GM19463 (cell line): ENCODE measurements around the gene YIF1A.
"Not testable (repeated sequence)": the region's sequence is repeated elsewhere in the genome, so short reads cannot be mapped to it uniquely, and the experiment has no call there.

Experiments used
- ATAC-seq: cut with Tn5 transposase; IDR thresholded peaks from one replicate; pipeline ENCODE4 v1.9.1; 2021; ENCODE audit warnings: mild to moderate bottlenecking, moderate library complexity; ENCODE audit not compliant: unreplicated experiment

Gene YIF1A

DNA sequence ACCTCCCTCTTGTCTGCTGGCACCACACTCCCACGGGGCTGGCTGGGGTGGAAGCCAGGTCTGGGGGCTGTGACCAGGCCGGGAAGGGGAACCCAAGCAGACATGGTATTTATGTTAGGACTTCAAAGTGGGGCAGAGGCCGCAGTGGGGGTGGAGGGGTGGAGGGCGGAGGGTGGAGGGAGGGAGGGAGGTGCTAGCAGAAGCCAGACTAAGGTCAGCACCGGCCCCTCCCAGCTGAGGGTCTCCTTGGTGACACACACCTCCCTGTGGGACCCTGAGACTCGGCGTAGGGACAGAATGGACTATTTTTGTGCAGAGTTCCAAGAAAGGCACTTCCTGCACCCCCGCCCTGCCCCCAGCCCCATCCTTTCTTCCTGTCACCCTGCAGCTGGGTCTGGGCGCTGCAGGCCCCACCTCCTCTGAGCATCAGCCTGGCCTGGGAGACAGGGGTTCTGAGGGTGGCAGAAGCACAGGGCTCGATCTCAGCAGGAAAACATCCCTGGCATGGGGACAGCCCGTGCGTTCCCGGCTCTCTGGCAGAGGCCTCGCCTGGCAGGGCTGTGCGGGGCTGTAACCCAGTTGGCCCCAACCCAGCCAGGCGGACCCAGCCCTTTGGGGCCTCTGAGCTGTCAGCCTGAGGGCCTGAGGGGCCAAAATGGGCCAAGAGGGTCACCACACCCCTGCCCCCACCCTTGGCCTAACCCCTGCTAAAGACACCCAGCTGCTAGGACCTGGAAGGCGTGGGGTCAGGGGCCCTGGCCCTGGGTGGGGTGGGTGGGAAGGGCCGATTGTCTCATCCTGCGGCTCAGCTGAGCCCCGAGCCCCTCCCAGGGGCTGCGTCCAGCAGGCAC is 37.5 kb upstream of the YIF1A start:
- no peak for ATAC-seq

DNA sequence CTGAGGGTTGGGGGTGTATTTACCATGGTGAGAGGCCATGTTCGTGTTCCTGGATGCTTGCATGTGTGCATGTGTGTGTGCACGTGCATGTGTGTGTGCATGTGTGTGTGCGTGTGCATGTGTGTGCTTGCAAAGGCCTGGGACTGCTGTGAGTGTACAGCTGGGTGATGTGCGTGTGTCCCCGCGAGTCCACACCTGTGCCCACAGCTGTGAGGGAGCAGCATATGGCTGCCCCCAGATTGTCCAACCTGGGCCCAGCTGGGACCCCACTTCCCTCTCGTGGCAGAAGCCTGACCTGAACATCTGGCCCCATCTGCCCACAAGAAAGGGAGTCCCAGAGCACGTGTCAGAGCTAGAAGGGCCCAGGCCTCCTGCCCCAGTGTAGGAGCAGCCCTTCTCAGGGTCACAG is 36.3 kb upstream of the YIF1A start:
- no peak for ATAC-seq

DNA sequence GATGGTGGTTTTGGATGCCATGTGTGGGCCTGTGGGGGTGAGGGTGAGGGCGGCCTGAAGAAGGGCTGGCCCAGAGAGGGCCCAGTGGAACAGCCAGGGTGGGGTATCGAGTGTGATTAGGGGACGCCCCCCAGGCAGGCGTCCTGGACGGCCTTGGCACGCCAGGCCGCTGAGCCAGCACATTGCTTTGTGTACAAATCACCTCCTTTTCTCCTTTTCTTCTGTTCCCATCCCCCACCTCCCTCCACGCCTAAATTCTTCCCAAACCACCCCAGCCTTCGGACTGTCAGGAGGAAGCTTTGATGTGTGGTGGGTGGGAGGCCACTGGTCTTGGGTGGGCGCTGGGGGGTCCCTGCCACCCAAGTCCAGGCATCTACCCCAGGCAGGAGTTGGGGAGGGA is 35.7 kb upstream of the YIF1A start:
- no peak for ATAC-seq

DNA sequence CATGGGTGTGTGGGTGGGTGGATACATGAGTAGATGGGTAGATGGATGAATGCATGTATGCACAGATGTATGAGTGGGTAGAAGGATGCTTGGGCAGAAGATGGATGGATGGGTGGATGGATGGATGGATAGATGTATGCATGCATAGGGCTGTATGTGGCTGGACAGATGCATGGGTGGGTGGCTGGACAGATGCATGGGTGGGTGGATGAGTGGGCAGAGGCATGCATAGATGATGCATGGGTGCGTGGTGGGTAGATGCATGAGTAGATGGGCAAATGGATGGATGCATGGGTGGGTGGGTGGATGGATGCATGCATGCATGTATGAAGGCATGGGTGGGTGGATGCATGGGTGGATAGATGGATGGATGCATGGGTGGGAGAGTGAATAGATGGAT is 34.7 kb upstream of the YIF1A start:
- ATAC-seq: no peak

DNA sequence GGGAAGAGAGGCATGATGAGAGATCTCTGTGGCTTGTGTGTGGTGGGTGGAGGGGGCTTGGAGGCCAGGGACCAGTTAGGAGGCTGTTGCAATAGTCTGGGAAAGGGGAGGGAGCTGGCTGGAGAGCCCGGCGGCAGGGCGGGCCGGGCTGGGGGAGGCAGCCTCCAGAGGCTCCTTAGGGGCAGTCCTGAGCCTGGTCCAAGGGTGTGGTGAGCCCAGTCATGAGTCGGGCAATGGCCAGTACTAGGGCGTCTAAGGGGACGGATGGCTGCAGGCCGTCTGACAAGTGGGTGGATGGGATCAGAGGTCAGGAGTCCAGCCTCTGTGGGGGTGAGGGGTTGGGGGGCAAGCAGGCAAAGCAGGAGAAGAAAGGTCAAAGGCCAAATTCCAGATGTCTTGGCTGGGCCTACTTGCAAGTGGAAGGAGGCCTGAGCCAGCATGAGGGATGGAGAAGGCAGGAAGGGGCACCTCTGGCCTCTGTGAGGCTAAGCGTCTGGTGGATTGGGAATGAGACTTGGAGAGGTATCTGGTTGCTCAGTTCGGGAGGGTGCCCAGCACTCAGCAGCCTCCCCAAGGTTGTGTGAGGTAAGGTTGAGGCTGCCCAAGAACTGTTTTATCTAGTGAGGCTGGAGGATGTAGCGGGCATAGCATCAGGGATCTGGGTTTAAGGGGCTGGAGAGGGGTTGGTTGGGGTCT is 33.9 kb upstream of the YIF1A start:
- no peak for ATAC-seq

DNA sequence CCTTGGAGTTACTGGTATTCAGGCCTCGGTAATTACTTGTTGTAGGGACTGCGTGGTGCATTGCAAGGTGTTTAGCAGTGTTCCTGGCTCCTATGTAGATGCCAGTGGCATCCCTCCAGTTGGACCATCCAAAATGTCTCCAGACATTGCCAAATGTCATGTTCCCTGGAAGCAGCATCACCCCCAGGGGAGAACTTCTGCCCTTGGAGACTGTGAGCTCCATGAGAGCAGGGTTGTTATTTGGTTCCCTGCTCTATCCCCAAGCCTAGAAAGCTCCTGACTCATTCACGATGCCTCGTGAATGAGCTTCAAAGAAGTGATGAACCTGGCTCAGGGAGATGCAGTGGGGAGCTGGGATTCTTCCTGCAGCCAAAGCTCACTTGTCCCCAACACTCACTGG is 32.7 kb upstream of the YIF1A start:
- ATAC-seq: no peak

DNA sequence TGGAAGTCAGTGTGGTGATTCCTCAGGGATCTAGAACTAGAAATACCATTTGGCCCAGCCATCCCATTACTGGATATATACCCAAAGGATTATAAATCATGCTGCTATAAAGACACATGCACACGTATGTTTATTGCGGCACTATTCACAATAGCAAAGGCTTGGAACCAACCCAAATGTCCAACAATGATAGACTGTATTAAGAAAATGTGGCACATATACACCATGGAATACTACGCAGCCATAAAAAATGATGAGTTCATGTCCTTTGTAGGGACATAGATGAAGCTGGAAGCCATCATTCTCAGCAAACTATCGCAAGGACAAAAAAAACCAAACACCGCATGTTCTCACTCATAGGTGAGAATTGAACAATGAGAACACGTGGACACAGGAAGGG is 31.8 kb upstream of the YIF1A start:
- not testable (repeated sequence) for ATAC-seq

DNA sequence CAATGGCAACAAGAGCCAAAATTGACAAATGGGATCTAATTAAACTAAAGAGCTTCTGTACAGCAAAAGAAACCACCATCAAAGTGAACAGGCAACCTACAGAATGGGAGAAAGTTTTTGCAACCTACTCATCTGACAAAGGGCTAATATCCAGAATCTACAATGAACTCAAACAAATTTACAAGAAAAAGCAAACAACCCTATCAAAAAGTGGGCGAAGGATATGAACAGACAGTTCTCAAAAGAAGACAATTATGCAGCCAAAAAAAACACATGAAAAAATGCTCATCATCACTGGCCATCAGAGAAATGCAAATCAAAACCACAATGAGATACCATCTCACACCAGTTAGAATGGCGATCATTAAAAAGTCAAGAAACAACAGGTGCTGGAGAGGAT is 31.3 kb upstream of the YIF1A start:
- ATAC-seq: not testable (repeated sequence)

DNA sequence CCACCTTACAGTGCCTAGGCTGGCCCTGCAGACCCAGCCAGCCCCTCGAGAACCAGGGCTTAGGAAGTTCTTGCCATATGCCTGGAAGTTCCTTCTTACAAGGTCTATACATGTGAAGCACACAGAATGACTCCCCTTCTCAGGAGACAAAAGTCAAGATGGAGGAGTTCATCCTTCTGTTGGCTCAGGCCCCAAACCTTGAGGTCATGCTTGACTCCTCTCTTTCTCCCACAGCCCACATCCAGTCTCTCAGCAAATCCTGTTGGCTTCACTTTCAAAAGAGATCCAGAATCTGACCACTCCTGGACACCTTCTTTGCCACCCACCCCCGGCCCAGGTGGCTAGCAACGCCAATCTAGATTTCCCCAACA is 29.6 kb upstream of the YIF1A start:
- no peak for ATAC-seq

DNA sequence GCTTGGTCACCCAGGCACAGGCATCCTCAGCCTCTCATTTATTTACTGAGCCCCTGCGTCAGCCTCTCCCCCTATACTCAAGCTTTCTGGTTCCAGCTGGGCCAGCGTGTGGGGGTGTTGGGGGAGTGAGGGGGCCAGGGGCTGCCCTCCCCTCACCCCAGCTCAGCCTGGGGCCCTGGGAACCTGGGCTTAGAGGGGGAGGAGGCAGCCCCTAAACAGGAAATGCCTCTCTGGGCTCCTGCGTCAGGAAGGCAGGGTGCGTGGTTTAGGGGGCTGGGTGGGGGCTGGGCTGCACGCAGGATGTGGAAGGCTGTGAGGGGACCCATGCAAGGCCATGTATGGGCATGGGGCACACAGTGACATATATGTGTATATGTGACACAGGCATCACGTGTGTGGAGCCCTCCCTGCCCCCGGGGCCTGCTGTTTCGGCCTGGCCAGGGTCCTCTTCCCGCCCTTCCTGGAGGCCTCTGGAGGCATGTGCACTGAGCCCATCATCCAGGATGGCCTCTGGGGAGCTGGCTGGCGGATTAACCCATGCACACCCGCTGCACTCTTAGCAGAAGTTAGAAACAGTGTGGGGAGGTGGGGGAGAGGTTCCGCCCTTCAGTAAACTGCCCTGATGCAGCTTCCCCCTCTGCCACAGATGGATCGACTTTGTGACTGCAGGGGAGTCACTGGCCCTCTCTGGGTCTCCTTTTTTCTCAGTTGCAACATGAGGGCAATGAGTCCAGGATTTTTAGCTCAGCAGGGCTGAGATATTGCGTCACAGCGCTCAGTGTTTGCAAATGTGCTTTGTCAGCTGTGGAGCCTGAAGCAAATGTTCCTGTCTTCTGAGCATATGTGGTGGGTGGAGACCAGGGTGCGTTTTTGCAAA is 29.0 kb upstream of the YIF1A start:
- no peak for ATAC-seq

DNA sequence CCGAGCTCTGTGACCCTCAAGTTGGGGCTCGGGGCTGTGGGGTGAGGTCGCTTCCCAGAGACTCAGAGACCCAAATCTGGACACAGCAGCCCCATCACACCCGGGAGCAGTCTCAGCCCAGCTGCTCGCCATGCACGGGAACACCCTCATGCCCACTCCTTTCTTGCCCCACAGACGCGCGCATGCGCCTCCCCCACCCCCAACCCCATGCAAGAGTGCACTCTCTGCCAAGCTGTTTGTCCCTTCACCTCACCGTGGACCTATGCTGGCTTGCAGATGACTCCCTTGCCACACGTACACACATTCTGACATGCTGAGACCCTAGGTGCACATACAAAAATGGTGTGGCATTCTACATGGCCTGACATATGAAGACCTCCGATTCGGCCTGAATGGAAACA is 28.4 kb upstream of the YIF1A start:
- no peak for ATAC-seq

DNA sequence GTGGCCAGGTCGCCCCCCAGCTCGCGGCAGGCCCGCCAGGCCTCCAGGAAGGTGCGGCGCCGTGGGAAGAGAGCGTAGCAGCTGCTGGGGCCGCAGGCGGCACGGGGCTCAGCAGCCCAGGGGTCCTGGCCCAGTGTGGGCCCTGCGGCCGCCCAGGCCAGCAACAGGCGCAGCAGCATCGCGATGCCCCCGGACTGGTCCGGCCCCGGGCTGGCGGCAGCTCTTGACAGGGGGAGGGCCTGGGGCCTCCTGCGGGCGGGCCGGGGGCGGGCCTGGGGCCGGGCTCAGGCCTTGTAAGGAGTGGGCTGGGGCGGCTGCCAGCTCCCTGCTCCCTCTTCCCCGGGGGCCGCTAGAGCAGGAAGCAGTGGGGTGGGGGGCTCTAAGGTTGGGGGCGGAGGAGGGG is 27.9 kb upstream of the YIF1A start, which contains the start of gene CD248:
Gene CD248 (minus strand): TSS at position 196 of the 403 bp plus-strand sequence. CDS start 17 bp downstream, at position 179.
- no peak for ATAC-seq

DNA sequence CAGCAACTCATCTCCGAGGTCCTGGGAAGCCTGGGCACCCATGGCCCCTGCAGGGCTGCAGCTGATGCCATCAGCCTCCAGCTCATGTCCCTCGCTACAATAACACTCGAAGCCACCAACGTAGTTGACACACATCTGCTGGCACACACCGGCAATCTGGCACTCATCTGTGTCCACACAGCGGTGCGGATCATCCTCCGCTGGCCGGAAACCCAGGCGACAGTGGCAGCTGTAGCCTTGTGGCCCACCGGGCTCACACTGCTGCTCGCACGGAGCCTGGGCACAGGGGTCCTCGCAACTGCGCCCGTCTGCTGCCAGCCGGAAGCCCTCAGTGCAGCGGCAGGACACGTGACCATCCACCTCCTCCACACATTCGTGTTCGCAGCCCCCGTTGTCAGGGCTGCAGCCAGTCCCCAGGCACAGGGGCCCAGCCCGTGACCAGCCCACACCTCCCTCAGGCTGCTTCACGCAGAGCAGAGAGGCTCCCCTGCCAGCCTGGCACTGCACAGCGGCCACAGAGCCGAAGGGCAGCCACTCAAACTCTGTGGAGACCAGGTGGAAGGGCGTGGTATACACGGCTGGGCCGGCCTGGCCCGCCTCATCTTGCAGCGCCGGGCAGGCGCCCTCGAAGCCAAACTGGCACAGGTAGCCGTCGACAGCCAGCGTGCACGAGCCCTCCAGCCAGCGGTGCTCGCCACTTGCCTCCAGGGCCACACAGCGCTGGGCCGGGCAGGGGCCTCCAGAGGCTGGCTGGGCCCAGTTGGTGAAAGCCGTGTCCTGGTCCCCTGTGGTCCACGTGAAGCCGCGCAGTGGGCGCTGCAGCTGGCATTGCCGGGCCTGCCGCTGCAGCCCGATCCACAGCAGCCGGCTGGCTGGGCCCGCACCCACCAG is 27.2 kb upstream of the YIF1A start:
- ATAC-seq: no peak

DNA sequence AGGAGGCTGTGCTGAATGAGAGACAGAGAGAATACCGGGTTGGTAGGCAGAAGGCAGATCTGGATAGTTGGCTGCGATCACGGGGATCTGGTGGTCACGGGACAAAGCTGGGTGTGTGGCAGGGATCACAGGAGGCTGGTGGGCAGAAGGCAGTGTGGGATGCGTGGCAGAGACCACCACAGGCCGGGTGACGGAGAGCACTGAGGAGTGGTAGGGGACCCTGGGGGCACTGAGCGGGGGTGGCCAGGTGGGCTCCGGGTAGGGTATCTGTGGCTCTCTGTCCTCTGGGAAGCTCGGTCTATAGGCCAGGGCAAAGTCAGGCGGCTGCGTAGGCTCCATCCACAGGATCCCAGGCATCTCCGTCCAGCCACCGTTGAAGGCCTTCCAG is 26.5 kb upstream of the YIF1A start:
- ATAC-seq: no peak

DNA sequence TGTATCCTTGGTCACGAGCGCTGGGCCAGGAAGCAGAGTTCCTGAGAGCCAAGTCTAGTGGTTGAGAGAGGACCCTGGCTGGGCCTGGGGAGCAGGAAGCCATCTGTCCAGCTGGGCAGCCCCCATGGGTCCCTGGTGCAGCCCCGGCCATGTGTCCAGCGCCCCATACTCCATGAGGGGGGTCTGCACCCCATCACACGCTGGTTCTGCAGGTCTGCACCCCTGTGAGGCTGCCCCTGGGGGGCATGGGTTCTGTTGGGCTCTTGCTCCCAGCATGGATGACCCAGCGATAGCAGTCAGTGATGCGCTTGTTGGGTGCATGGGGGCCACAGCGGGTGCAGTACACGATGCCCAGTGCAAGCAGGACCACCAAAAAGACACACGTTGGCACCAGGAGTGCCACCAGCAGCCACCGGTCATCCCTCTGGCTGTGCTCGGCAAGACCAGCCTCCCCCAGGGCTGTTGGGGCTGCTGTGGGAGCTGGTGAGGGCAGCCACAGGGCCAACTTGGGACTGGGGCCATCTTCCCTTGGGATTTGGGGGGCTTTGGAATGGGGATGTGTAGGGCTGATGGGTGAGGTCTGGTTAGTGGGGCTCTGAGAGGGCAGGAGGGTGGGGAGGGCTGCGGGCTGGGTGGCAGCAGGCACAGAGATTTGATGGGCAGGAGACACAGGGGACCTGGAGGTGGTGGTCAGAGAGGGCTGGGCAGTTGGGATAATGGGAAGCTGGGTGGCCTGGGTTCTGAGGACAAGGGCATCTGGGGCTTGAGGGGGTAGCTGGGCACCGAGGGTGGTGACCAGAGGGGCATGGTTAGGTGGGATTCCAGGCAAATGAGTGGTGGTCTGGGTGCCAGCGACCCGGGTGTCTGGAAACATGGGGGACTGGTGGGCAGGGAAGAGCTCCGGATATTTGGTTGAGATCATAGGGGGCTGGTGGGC is 25.9 kb upstream of the YIF1A start:
- no peak for ATAC-seq

DNA sequence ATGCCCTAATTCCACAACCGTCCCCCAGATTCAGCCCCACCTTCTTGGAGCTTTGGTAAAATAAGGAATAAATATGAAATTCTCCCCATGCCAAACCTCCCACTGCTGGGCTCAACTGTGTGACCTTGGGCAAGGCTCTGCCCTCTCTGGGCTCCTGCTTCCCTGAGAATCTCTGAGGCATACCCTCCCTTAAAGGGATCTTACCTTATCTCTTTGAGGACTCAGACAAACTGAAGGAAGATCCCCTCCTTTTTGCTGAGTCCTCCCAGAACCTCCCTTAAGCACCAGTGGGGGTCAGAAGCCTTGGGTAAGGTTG is 25.2 kb upstream of the YIF1A start:
- no peak for ATAC-seq

DNA sequence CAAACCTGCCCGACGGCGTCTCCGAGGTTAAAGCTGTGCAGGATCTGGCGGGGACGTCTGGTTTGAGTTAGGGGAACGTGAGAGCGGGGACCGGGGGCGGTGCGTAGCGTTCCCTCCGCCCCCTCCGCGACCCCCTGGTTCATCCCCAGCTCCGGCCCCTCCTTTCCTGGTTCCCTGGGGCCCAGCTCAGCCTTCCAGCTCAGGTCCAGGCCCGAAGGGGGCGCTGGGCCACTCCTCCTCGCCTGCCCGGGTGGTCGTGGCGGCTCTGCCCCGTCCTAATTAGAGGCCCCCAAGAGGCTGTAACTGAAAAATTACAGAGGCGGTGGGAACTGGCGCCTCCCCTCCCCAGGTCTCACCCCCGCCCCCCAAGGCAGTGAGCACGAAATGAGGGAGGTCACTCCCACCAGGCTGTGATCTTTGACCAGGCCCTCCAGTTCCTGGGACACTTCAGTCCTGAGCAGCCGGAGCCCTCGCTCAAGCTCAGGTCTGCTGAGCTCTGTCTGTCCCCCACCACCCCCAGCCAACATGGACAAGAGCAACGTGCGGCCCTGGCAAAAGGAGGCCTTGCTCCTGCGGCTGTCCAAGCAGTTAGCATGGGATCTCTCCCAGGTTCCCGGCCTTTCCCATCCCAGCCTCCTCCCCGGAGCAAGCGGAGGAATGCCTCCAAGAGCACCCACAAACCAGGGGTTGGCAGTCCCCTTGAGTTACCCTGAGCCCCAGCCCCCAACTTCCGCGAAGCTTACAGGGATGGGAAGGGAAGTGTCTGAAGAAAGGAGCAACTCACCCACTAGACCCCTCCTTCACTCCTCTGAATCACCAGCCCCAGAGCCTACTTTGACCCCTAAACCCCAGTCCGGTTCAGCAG is 24.6 kb upstream of the YIF1A start:
- ATAC-seq: no peak

DNA sequence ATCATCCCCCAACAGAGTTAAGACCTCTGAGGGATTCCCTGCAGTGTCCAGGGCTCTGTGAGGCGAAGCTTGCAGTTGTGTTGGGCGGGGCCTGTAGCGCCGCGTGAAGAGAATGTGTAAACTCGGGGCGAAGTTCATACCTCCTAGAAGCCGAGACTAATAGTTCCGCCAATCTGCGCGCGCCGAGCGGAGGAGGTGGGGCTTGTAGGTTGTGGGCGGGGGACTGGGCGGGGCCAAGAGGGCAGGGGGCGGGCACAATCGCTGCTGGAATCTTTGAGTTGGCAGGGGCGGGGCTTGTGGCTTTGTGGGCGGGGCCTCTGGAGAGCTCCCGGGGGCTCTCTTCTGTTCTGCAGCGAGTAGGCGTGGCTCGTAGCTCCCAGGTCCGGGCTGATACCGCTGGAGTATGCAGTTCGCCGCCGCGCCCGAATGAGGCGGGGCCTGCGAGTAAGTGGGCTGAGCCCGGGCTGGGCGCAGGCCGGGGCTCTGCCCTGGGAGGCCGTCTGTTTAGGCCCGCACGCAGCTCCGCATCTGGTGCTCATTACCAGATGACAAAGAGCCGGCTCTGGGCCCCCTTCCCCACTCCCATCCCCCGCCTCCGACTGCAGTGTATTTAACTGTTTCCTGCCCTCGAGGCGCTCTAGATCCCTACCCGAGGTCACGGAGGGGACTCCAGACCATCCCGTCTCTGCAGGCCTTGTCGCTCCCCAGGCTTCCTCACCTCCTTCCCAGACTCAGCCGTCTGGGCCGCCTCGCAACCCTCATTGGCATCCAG is 23.8 kb upstream of the YIF1A start:
- peak; percentile 69 for ATAC-seq
